PC-3 (cell line): Measurements from ENCODE around the gene AFMID. TPM values are rescaled to one million over a fixed set of nuclear protein-coding genes. Genes with fewer than 3 reads are reported as not detected.

ENCODE experiments used
- ATAC-seq: fragments of 200-7000 bp; cut with Tn5 transposase; 2 replicates; pipeline ENCODE4 v1.9.1; 2020; ENCODE audit warnings: mild to moderate bottlenecking, moderate library complexity
- BruUV-seq: library from RNA; stranded (reverse); fragments of 400-500 nt; replicated peaks from 2 replicates; lab custom pipeline; 2021; lab: Mats Ljungman, UMichigan
- CTCF ChIA-PET: fragments of 300-600 bp; sonication (Branson Sonifier 250); formaldehyde crosslinking; loops from one replicate; lab custom pipeline; 2022; ENCODE audit warnings: antibody characterized with exemption; lab: Charles Lee
- POLR2A ChIA-PET: fragments of 300-600 bp; sonication (Branson Sonifier 250); formaldehyde crosslinking; loops from one replicate; lab custom pipeline; 2022; ENCODE audit warnings: antibody characterized with exemption; ENCODE audit not compliant: unreplicated experiment; lab: Charles Lee
- DNase-seq: peaks from one replicate; pipeline ENCODE4 v3.0.0-alpha.2; 2015
- H2AFZ ChIP-seq: fragments of 300-600 bp; sonication (generic); 2 replicates; pipeline ENCODE4 v1.6.0; 2016; ENCODE audit warnings: antibody characterized with exemption, low read length
- H3F3A ChIP-seq: fragments of 300-600 bp; sonication (generic); one replicate; pipeline ENCODE4 v1.6.0; 2017; ENCODE audit warnings: antibody characterized with exemption, low read length, control low read depth, mild to moderate bottlenecking; ENCODE audit not compliant: unreplicated experiment
- H3K27ac ChIP-seq: fragments of 300-600 bp; sonication (generic); 2 replicates; pipeline ENCODE4 v1.5.1; 2016; ENCODE audit warnings: mild to moderate bottlenecking, low read length
- H3K27me3 ChIP-seq: fragments of 300-600 bp; sonication (generic); 2 replicates; pipeline ENCODE4 v1.6.1; 2016; ENCODE audit warnings: low read length, mixed read lengths
- H3K36me3 ChIP-seq: fragments of 300-600 bp; sonication (generic); 2 replicates; pipeline ENCODE4 v1.6.1; 2016; ENCODE audit warnings: low read depth, mixed run types, low read length, mixed read lengths
- H3K4me1 ChIP-seq: fragments of 300-600 bp; sonication (generic); 2 replicates; pipeline ENCODE4 v1.5.1; 2016; ENCODE audit warnings: low read length; ENCODE audit not compliant: insufficient read depth
- H3K4me2 ChIP-seq: fragments of 300-600 bp; sonication (generic); 2 replicates; pipeline ENCODE4 v1.6.0; 2016; ENCODE audit warnings: low read length
- H3K4me3 ChIP-seq: fragments of 300-600 bp; sonication (generic); 2 replicates; pipeline ENCODE4 v1.5.1; 2016; ENCODE audit warnings: mild to moderate bottlenecking, low read length, mixed read lengths
- H3K79me2 ChIP-seq: fragments of 300-600 bp; sonication (generic); 2 replicates; pipeline ENCODE4 v1.6.1; 2017; ENCODE audit warnings: low read length, mixed read lengths
- H3K9ac ChIP-seq: fragments of 300-600 bp; sonication (generic); 2 replicates; pipeline ENCODE4 v1.6.0; 2016; ENCODE audit warnings: mild to moderate bottlenecking, low read length
- H3K9me2 ChIP-seq: fragments of 300-600 bp; sonication (generic); replicated peaks from 2 replicates; pipeline ENCODE4 v1.6.1; 2016; ENCODE audit warnings: mixed run types, low read length, mixed read lengths
- H3K9me3 ChIP-seq: fragments of 300-600 bp; sonication (generic); 2 replicates; pipeline ENCODE4 v1.6.1; 2016; ENCODE audit warnings: low read length, mixed read lengths
- H4K20me1 ChIP-seq: fragments of 300-600 bp; sonication (generic); 2 replicates; pipeline ENCODE4 v1.6.1; 2016; ENCODE audit warnings: low read length, mixed read lengths
- EZH2 ChIP-seq: fragments of 300-600 bp; sonication (generic); IDR thresholded peaks from one replicate; pipeline ENCODE4 v1.6.1; 2017; ENCODE audit warnings: antibody characterized with exemption, mild to moderate bottlenecking, low read length; ENCODE audit not compliant: unreplicated experiment
- EZH2phosphoT487 ChIP-seq: fragments of 300-600 bp; sonication (generic); IDR thresholded peaks from 2 replicates; pipeline ENCODE4 v1.6.1; 2018; ENCODE audit warnings: mild to moderate bottlenecking, antibody characterized with exemption, low read length, borderline replicate concordance
- intact Hi-C: fragments of 100-400 bp; cut with micrococcal nuclease; formaldehyde crosslinking; loops from 2 replicates; pipeline ENCODE4 v1.9.0; 2023
- total RNA-seq: library from RNA; depleted of rRNA; stranded (reverse); fragments of >200 nt; gene quantifications from 2 replicates; pipeline ENCODE4 v1.2.3, GENCODE V29; 2014
- TF ChIP-seq, protein P1 (sequence below): fragments of 300-600 bp; sonication (generic); conservative IDR thresholded peaks from 2 replicates; pipeline ENCODE4 v1.5.1; 2017; ENCODE audit warnings: antibody characterized with exemption, low read depth, mild to moderate bottlenecking, low read length

Gene AFMID
- total RNA-seq, 1 experiment from 2014 or later = 58.9 TPM

DNA sequence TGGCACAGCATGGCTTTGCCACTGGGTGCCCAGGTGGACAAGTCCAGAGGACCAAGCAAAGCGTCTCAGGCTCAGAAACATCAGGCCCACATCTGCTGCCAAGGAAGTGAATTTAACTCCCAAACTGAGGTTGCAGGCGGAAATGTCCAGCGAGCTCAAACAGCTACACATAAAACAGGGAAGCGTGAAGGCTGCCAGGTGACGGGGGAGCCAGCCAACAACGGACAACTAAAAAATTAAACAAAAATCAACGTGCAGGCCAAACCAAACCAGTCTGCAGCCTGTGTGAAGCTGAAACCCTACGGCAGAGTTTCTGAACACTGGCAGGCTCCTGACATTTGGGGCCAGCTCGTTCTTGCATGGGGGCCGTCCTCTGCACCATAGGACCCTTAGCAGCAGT, 2.8 kb upstream of the AFMID start:
- CTCF ChIA-PET = no interaction called here

DNA sequence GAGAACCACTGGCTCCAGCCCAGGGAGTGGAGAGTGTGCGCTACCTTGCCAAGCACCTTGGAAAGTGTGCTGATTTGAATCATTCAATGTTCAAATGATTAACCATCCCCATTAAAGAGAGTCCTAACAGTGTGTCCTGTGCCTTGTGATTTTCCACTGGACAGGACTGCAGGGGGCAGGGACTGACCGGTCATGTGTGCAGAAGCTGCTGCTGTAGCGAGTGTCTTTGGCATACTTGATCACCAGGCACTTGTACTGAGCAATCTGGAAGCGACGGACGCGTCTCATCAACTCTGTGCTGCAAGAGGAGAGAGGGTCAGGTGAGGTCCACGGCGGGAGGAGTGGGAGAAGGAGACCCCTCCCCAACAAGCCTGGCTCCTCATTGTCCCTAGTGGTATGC, 2.3 kb upstream of the AFMID start:
- Histone ChIP-seq H3K9me2 (no peaks in the 10 kb centered on the region), H2AFZ (no peak overlapping the region), H3K9ac (no peak overlapping the region), H3K36me3 (peaks cover 26% of the 10 kb centered on the region), H3K79me2 (peaks cover 75% of the 10 kb centered on the region), H3K27me3 (no peaks in the 10 kb centered on the region), H3K4me2 (peak overlapping the region; percentile 99), H4K20me1 (peaks cover 13% of the 10 kb centered on the region; the same call in 1 of the 2 replicates), H3K27ac (no peak overlapping the region), H3K4me1 (peaks cover 24% of the 10 kb centered on the region), H3F3A (no peaks in the 10 kb centered on the region), H3K9me3 (no peaks in the 10 kb centered on the region), H3K4me3 (peak overlapping the region; percentile 77)
- TF ChIP-seq EZH2 (no peak), EZH2phosphoT487 (no peak)
- TF ChIP-seq, protein P1, sequence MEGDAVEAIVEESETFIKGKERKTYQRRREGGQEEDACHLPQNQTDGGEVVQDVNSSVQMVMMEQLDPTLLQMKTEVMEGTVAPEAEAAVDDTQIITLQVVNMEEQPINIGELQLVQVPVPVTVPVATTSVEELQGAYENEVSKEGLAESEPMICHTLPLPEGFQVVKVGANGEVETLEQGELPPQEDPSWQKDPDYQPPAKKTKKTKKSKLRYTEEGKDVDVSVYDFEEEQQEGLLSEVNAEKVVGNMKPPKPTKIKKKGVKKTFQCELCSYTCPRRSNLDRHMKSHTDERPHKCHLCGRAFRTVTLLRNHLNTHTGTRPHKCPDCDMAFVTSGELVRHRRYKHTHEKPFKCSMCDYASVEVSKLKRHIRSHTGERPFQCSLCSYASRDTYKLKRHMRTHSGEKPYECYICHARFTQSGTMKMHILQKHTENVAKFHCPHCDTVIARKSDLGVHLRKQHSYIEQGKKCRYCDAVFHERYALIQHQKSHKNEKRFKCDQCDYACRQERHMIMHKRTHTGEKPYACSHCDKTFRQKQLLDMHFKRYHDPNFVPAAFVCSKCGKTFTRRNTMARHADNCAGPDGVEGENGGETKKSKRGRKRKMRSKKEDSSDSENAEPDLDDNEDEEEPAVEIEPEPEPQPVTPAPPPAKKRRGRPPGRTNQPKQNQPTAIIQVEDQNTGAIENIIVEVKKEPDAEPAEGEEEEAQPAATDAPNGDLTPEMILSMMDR = no peak
- DNase-seq (no peak), ATAC-seq (no peak)
- BruUV-seq = no TSS peak
- intact Hi-C loops = loop anchor here (5.0 kb wide), 1 partner anchor 67 kb away; no protein-coding TSS in a partner anchor
- ChIA-PET CTCF (no interaction called here), POLR2A (no interaction called here)

More for the DNA sequence above, 2.8 kb upstream of the AFMID start:
- no peak for TF ChIP-seq EZH2
- no peak for TF ChIP-seq EZH2phosphoT487
- TF ChIP-seq, protein P1 = no peak
- Histone ChIP-seq H3K9me2 (no peaks in the 10 kb centered on the region), H3K9ac (no peak overlapping the region), H4K20me1 (peaks cover 13% of the 10 kb centered on the region; the same call in 1 of the 2 replicates), H3K4me2 (peak overlapping the region; percentile 99), H3F3A (no peaks in the 10 kb centered on the region), H3K36me3 (peaks cover 27% of the 10 kb centered on the region), H3K27me3 (no peaks in the 10 kb centered on the region), H3K4me1 (peaks cover 24% of the 10 kb centered on the region), H3K79me2 (peaks cover 70% of the 10 kb centered on the region), H2AFZ (no peak overlapping the region), H3K9me3 (no peaks in the 10 kb centered on the region), H3K4me3 (peak overlapping the region; percentile 77; the same call in 1 of the 2 replicates), H3K27ac (no peak overlapping the region)
- no peak for ATAC-seq
- no TSS peak for BruUV-seq
- POLR2A ChIA-PET = no interaction called here
- intact Hi-C loops = no loop called here
- no peak for DNase-seq
